Activated CD8-positive, alpha-beta memory T cell treated with anti-CD3 and anti-CD28 coated beads for 36 hours (primary cell): Measurements from ENCODE around the gene BDH1. TPM values are rescaled to one million over a fixed set of nuclear protein-coding genes. Genes with fewer than 3 reads are reported as not detected.

ENCODE experiments used
- CTCF ChIA-PET: fragments of 350-600 bp; sonication (Branson Sonifier 250); formaldehyde crosslinking; loops from one replicate; lab custom pipeline; 2021; ENCODE audit warnings: antibody characterized with exemption; lab: Charles Lee
- POLR2A ChIA-PET: fragments of 350-600 bp; sonication (Branson Sonifier 250); formaldehyde crosslinking; loops from one replicate; lab custom pipeline; 2021; ENCODE audit warnings: antibody characterized with exemption; lab: Charles Lee
- total RNA-seq, 2 experiments: library from RNA; stranded (reverse); gene quantifications; one replicate each; pipeline ENCODE4 v1.2.3, GENCODE V29; 2021

BDH1 gene
- total RNA-seq, 2 experiments from 2014 or later, result 73.8 to 76.8 TPM

GRCh38 chr3:197554562-197555280 lies 1.0 kb downstream of the BDH1 start:
- ChIA-PET CTCF (interaction anchor here (0.7 kb wide), 1 partner anchor 337 kb away, joined by 3 read pairs; no protein-coding TSS in a partner anchor), POLR2A (interaction anchor here (0.6 to 0.8 kb wide), 3 partner anchors 35 to 569 kb away, joined by 3 to 5 read pairs (median 4); no protein-coding TSS in a partner anchor)

- POLR2A ChIA-PET, result interaction anchor here (0.5 to 0.7 kb wide), 3 partner anchors 35 to 569 kb away, joined by 3 to 5 read pairs (median 4); no protein-coding TSS in a partner anchor
- CTCF ChIA-PET, result interaction anchor here (0.7 kb wide), 1 partner anchor 337 kb away, joined by 3 read pairs; no protein-coding TSS in a partner anchor
Observed at GRCh38 chr3:197554196-197554561, 1.6 kb downstream of the BDH1 start.

- POLR2A ChIA-PET, result no interaction called here
- CTCF ChIA-PET, result no interaction called here
Observed at GRCh38 chr3:197552198-197552597, 3.6 kb downstream of the BDH1 start.

GRCh38 chr3:197550489-197550888 lies 5.3 kb downstream of the BDH1 start:
- ChIA-PET CTCF (interaction anchor here (1.0 to 1.3 kb wide), 2 partner anchors 48 to 548 kb away, joined by 3 to 4 read pairs; no protein-coding TSS in a partner anchor), POLR2A (no interaction called here)

GRCh38 chr3:197549261-197549885 lies 6.4 kb downstream of the BDH1 start:
- ChIA-PET CTCF (no interaction called here), POLR2A (no interaction called here)

- CTCF ChIA-PET, result interaction anchor here (0.6 to 1.0 kb wide), 2 partner anchors 16 to 38 kb away, joined by 3 to 4 read pairs; no protein-coding TSS in a partner anchor
Observed at GRCh38 chr3:197547306-197548011, 8.3 kb downstream of the BDH1 start.

GRCh38 chr3:197546307-197547085 lies 9.3 kb downstream of the BDH1 start:
- CTCF ChIA-PET, result no interaction called here
- POLR2A ChIA-PET, result no interaction called here

More at GRCh38 chr3:197547306-197548011, 8.3 kb downstream of the BDH1 start:
- POLR2A ChIA-PET, result no interaction called here

- ChIA-PET POLR2A (no interaction called here), CTCF (no interaction called here)
Observed at GRCh38 chr3:197545571-197545970, 10.2 kb downstream of the BDH1 start.

GRCh38 chr3:197545101-197545500 lies 10.7 kb downstream of the BDH1 start:
- ChIA-PET POLR2A (no interaction called here), CTCF (no interaction called here)

GRCh38 chr3:197542741-197543454 lies 12.9 kb downstream of the BDH1 start:
- POLR2A ChIA-PET, result no interaction called here
- CTCF ChIA-PET, result no interaction called here

- POLR2A ChIA-PET, result no interaction called here
- CTCF ChIA-PET, result interaction anchor here (0.7 kb wide), 1 partner anchor 57 kb away, joined by 3 read pairs; no protein-coding TSS in a partner anchor
Observed at GRCh38 chr3:197541756-197542539, 13.8 kb downstream of the BDH1 start.

- ChIA-PET POLR2A (no interaction called here), CTCF (interaction anchor here (0.7 kb wide), 1 partner anchor 58 kb away, joined by 3 read pairs; no protein-coding TSS in a partner anchor)
Observed at GRCh38 chr3:197540961-197541377, 14.8 kb downstream of the BDH1 start.

GRCh38 chr3:197539651-197540051 lies 16.1 kb downstream of the BDH1 start:
- ChIA-PET POLR2A (no interaction called here), CTCF (no interaction called here)

- CTCF ChIA-PET, result no interaction called here
Observed at GRCh38 chr3:197533927-197534725, 21.6 kb downstream of the BDH1 start.

GRCh38 chr3:197533396-197533795 lies 22.4 kb downstream of the BDH1 start:
- CTCF ChIA-PET, result no interaction called here
- POLR2A ChIA-PET, result no interaction called here

More at GRCh38 chr3:197533927-197534725, 21.6 kb downstream of the BDH1 start:
- POLR2A ChIA-PET, result interaction anchor here (0.5 kb wide), 1 partner anchor 216 kb away, joined by 4 read pairs; no protein-coding TSS in a partner anchor

GRCh38 chr3:197532388-197532787 lies 23.4 kb downstream of the BDH1 start:
- ChIA-PET CTCF (no interaction called here), POLR2A (no interaction called here)

- CTCF ChIA-PET, result no interaction called here
- POLR2A ChIA-PET, result no interaction called here
Observed at GRCh38 chr3:197528190-197528589, 27.6 kb downstream of the BDH1 start.
